ENCODE measurements around the gene SPPL2B. TPM values are rescaled to one million over a fixed set of nuclear protein-coding genes. Genes with fewer than 3 reads are reported as not detected.
"Not testable (repeated sequence)": the region's sequence is repeated elsewhere in the genome, so short reads cannot be mapped to it uniquely, and the experiment has no call there.

SPPL2B gene
- total RNA-seq, 1 donor from 2014 or later: 54.3 TPM

DNA sequence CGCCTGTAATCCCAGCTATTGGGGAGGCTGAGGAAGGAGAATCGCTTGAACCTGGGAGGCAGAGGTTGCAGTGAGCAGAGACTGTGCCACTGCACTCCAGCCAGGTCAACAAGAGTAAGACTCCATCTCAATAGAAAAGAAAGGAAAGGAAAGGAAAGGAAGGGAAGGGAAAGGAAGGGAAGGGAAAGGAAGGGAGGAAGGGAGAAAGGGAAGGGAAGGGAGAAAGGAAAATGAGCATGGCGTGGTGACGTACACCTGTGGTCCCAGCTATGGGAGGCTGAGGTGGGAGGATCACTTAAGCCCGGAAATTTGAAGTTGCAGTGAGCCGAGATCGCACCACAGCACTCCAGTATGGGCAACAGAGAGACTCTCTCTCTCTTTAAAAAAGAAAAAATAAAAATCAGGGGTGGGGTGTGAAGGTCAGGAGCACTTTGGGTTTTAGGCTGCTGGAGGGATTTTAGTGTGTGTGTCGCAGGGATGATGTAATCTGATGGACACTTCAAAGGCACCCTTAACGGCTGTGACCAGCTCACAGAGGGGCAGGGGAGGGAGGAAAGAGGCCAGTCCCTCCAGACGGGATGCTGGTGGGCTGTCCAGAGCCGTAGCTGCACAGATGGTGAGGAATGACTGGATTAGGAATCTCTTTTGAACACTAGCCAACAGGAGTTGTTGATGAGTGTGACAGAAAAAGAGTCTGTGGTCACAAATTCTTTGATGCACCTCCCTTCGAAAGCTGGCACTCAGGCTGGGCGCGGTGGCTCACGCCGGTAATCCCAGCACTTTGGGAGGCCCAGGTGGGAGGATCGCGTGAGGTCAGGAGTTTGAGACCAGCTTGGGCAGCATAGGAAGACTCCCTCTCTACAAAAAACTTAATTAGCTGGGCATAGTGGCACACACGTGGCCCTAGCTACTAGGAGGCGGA, 59.1 kb downstream of the SPPL2B start:
- H3K4me1 ChIP-seq: no peaks in the 10 kb centered on the region
- no peak overlapping the region for H3K27ac ChIP-seq
- no peak overlapping the region for H3K4me3 ChIP-seq
- no peak for DNase-seq (ENCODE audit: extremely low spot score in 2 of 2)
- H3K9me3 ChIP-seq: no peaks in the 10 kb centered on the region
- no peaks in the 10 kb centered on the region for H3K27me3 ChIP-seq
- intact Hi-C loops (cut with DNase I): no loop called here
- TF ChIP-seq, protein P1, sequence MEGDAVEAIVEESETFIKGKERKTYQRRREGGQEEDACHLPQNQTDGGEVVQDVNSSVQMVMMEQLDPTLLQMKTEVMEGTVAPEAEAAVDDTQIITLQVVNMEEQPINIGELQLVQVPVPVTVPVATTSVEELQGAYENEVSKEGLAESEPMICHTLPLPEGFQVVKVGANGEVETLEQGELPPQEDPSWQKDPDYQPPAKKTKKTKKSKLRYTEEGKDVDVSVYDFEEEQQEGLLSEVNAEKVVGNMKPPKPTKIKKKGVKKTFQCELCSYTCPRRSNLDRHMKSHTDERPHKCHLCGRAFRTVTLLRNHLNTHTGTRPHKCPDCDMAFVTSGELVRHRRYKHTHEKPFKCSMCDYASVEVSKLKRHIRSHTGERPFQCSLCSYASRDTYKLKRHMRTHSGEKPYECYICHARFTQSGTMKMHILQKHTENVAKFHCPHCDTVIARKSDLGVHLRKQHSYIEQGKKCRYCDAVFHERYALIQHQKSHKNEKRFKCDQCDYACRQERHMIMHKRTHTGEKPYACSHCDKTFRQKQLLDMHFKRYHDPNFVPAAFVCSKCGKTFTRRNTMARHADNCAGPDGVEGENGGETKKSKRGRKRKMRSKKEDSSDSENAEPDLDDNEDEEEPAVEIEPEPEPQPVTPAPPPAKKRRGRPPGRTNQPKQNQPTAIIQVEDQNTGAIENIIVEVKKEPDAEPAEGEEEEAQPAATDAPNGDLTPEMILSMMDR (IDR thresholded peaks at IDR 0.05): no peak
- no peak for TF ChIP-seq POLR2AphosphoS5 (IDR thresholded peaks at IDR 0.05; ENCODE audit: insufficient read depth in 1 of 2, low read depth in 1 of 2)
- no peak for TF ChIP-seq POLR2A (IDR thresholded peaks at IDR 0.05)
- no peaks in the 10 kb centered on the region for H3K36me3 ChIP-seq

DNA sequence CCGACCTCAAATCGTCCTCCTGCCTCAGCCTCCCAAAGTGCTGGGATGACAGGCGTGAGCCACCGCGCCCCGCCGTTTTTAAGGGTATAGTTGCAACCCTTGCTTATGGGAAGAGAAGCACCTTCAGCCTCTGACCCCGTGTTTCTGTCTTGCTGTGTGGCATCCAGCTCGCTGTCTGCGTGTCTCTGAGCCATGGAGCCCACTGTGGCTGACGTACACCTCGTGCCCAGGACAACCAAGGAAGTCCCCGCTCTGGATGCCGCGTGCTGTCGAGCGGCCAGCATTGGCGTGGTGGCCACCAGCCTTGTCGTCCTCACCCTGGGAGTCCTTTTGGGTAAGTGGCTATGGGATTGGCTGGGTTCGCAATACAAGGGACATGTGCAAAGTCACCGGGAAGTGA, 61.1 kb downstream of the SPPL2B start:
- TF ChIP-seq POLR2AphosphoS5 (IDR thresholded peaks at IDR 0.05; ENCODE audit: insufficient read depth in 1 of 2, low read depth in 1 of 2): no peak
- TF ChIP-seq POLR2A (IDR thresholded peaks at IDR 0.05): no peak
- TF ChIP-seq, protein P1 (IDR thresholded peaks at IDR 0.05): no peak
- Histone ChIP-seq H3K27me3 (no peaks in the 10 kb centered on the region), H3K4me3 (no peak overlapping the region), H3K9me3 (no peaks in the 10 kb centered on the region), H3K27ac (no peak overlapping the region), H3K36me3 (no peaks in the 10 kb centered on the region), H3K4me1 (no peaks in the 10 kb centered on the region)
- no peak for DNase-seq (ENCODE audit: extremely low spot score in 2 of 2)
- intact Hi-C loops (cut with DNase I): no loop called here

DNA sequence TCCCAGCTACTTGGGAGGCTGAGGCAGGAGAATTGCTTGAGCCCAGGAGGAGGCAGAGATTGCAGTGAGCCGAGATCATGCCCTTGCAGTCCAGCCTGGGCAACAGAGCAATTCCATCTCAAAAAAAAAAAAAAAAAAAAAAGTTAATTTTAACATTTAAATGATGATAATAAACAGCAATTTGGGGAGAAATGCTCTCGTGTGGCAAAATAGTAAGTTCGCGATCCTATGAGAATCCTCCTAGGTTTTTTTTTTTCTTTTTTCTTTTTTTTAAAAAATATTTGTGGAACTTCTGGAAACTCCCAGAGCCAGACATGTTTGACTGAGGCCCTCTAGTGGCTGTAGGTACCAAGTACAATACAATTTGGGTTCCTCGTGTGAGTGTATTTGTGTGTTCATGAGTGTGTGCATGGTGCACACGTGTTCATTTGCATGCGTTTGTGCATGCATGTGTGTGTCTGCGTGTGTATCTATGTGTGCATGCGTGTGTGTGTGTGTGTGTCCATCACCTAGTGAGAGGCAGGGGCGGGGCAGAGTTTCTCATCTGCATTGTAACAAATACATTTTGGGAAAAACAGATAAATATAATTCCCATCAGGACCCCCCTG, 62.7 kb downstream of the SPPL2B start:
- no peaks in the 10 kb centered on the region for H3K9me3 ChIP-seq
- H3K4me3 ChIP-seq: no peak overlapping the region
- H3K27ac ChIP-seq: no peak overlapping the region
- no peak for TF ChIP-seq POLR2A (IDR thresholded peaks at IDR 0.05)
- TF ChIP-seq, protein P1 (IDR thresholded peaks at IDR 0.05): peak; percentile 46 to 69 (median 56)
- no peak for TF ChIP-seq POLR2AphosphoS5 (IDR thresholded peaks at IDR 0.05; ENCODE audit: insufficient read depth in 1 of 2, low read depth in 1 of 2)
- intact Hi-C loops (cut with DNase I): loop anchor here (5.0 kb wide), 1 partner anchor 154 kb away; the partner anchor contains the start of genes PLEKHJ1 and SF3A2
- no peaks in the 10 kb centered on the region for H3K27me3 ChIP-seq
- no peaks in the 10 kb centered on the region for H3K36me3 ChIP-seq
- DNase-seq (ENCODE audit: extremely low spot score in 2 of 2): no peak
- H3K4me1 ChIP-seq: no peaks in the 10 kb centered on the region

DNA sequence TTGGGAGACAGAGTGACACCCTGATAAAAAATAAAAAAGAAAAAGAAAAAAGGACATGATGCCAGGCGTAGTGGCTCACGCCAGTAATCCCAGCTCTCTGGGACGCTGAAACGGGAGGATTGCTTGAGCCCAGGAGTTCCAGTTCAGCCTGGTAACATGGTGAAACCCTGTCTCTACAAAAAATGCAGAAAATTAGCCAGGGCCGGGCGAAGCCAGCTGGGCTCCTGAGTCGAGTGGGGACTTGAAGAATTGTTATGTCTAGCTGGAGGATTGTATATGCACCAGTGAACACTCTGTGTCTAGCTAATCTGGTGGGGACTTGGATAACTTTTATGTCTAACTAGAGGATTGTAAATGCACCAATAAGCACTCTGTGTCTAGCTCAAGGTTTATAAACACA, 63.9 kb downstream of the SPPL2B start:
- Histone ChIP-seq H3K36me3 (no peaks in the 10 kb centered on the region), H3K9me3 (no peaks in the 10 kb centered on the region), H3K27ac (no peak overlapping the region), H3K4me1 (no peaks in the 10 kb centered on the region), H3K4me3 (no peak overlapping the region), H3K27me3 (no peaks in the 10 kb centered on the region)
- no peak for DNase-seq (ENCODE audit: extremely low spot score in 2 of 2)
- TF ChIP-seq POLR2AphosphoS5 (IDR thresholded peaks at IDR 0.05; ENCODE audit: insufficient read depth in 1 of 2, low read depth in 1 of 2) (no peak), POLR2A (IDR thresholded peaks at IDR 0.05) (no peak)
- TF ChIP-seq, protein P1 (IDR thresholded peaks at IDR 0.05): no peak
- intact Hi-C loops (cut with DNase I): loop anchor here (5.0 kb wide), 1 partner anchor 155 kb away; the partner anchor contains the start of genes PLEKHJ1 and SF3A2

DNA sequence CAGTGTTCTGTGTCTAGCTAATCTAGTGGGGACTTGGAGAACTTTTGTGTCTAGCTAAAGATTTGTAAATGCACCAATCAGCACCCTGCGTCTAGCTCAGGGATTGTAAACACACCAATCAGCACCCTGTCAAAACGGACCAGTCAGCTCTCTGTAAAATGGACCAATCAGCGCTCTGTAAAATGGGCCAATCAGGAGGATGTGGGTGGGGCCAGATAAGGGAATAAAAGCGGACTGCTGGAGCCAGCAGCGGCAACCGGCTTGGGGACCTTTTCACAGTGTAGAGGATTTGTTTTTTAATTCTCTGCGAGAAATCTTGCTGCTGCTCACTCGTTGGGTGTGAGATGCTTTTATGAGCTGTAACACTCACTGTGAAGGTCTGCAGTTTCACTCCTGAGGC, 64.4 kb downstream of the SPPL2B start:
- not testable (repeated sequence) for H3K27ac ChIP-seq; H3K27me3 ChIP-seq; H3K4me1 ChIP-seq; H3K36me3 ChIP-seq; H3K4me3 ChIP-seq; DNase-seq (ENCODE audit: extremely low spot score in 2 of 2); H3K9me3 ChIP-seq
- intact Hi-C loops (cut with DNase I): loop anchor here (5.0 kb wide), 1 partner anchor 156 kb away; the partner anchor contains the start of genes PLEKHJ1 and SF3A2
